Gastroesophageal sphincter (tissue), 4 donors: ENCODE results near the gene TRMT10B. TPM values are rescaled to one million over a fixed set of nuclear protein-coding genes. Genes with fewer than 3 reads are reported as not detected.
"Not testable (repeated sequence)": the region's sequence is repeated elsewhere in the genome, so short reads cannot be mapped to it uniquely, and the experiment has no call there.

Experiments used
- ATAC-seq: fragments of 150-250 bp; one replicate; pipeline ENCODE4 v1.9.1; 2016; ENCODE audit warnings: mild to moderate bottlenecking, moderate library complexity
- H3K27ac ChIP-seq, 4 donors: fragments of 200-600 bp; sonication (generic) in 3 of 4; 1 replicate in 3 of 4; 2 replicates in 1 of 4; pipeline ENCODE4 v1.5.1; 2016 to 2019
- H3K27me3 ChIP-seq: fragments of 200-600 bp; sonication (generic); one replicate; pipeline ENCODE4 v1.5.1; 2019
- H3K36me3 ChIP-seq, 2 donors: fragments of 200-600 bp; sonication (generic); one replicate each; pipeline ENCODE4 v1.5.1; 2019; ENCODE audit warnings: control low read depth in 1 of 2
- H3K4me1 ChIP-seq, 3 donors: fragments of 200-600 bp; sonication (generic); 1 replicate in 2 of 3; 2 replicates in 1 of 3; pipeline ENCODE4 v1.5.1; 2016 to 2019; ENCODE audit warnings: control low read depth in 2 of 3
- H3K4me3 ChIP-seq, 2 donors: fragments of 200-600 bp; sonication (generic); one replicate each; pipeline ENCODE4 v1.5.1; 2019; ENCODE audit warnings: mild to moderate bottlenecking in 1 of 2, moderate library complexity in 1 of 2
- H3K9me3 ChIP-seq, 3 donors: fragments of 200-600 bp; sonication (generic); one replicate each; pipeline ENCODE4 v1.5.1; 2017 to 2019; ENCODE audit warnings: control low read depth in 2 of 3
- CTCF ChIP-seq, 4 experiments: fragments of 200-600 bp in 2 of 4; fragments of 450-650 bp in 2 of 4; sonication (generic) in 1 of 4; IDR thresholded peaks; one replicate each; pipeline ENCODE4 v1.5.1; 2017 to 2019; ENCODE audit warnings: antibody characterized with exemption in 4 of 4, mild to moderate bottlenecking in 2 of 4, moderate library complexity in 2 of 4
- EP300 ChIP-seq: sonication (generic); formaldehyde crosslinking; IDR thresholded peaks from one replicate; pipeline ENCODE4 v1.6.1; 2017; ENCODE audit warnings: antibody characterized with exemption, mild to moderate bottlenecking
- POLR2A ChIP-seq, 2 donors: fragments of 450-650 bp; IDR thresholded peaks; one replicate each; pipeline ENCODE4 v1.6.1; 2017; ENCODE audit warnings: antibody characterized with exemption in 2 of 2, mild to moderate bottlenecking in 2 of 2, moderate library complexity in 1 of 2
- POLR2AphosphoS5 ChIP-seq: sonication (generic); formaldehyde crosslinking; IDR thresholded peaks from one replicate; pipeline ENCODE4 v1.6.1; 2017; ENCODE audit warnings: antibody characterized with exemption
- WGBS, 2 donors: methylation state at CpG; one replicate each; pipeline ENCODE4 v1.1.5; 2018; ENCODE audit warnings: low coverage in 1 of 2; 5-methylcytosine and 5-hydroxymethylcytosine counted together
- total RNA-seq, 4 donors: library from RNA; depleted of rRNA; stranded (reverse); fragments of >200 nt; gene quantifications; one replicate each; pipeline ENCODE4 v1.1.0, GENCODE V29; 2016

TRMT10B gene
- total RNA-seq, 4 donors from 2014 or later: 6.3 to 8.6 (median 7.2) TPM

- Histone ChIP-seq H3K27me3 (no peaks in the 10 kb centered on the region), H3K9me3 (no peaks in the 10 kb centered on the region)
- WGBS, 2 donors: 59 to 81% methylated on average over 2 to 3 of the region's 3 CpGs
These were observed 5.1 kb downstream of the TRMT10B start for GRCh38 chr9:37758747-37759146.

GRCh38 chr9:37760416-37761161 is 7.0 kb downstream of the TRMT10B start:
- Histone ChIP-seq H3K4me1 (no peaks in the 10 kb centered on the region), H3K36me3 (peaks cover 0 to 26% of the 10 kb centered on the region in 2 donors), H3K27ac (no peak overlapping the region), H3K4me3 (no peak overlapping the region), H3K27me3 (no peaks in the 10 kb centered on the region), H3K9me3 (no peaks in the 10 kb centered on the region)
- TF ChIP-seq CTCF (IDR thresholded peaks at IDR 0.05) (no peak), POLR2A (IDR thresholded peaks at IDR 0.05) (no peak), POLR2AphosphoS5 (no peak), EP300 (no peak)
- ATAC-seq: no peak
- WGBS, 2 donors: 88 to 89% methylated on average over 4 to 6 of the region's 7 CpGs

More at GRCh38 chr9:37758747-37759146, 5.1 kb downstream of the TRMT10B start:
- TF ChIP-seq CTCF (IDR thresholded peaks at IDR 0.05) (no peak), EP300 (no peak), POLR2AphosphoS5 (no peak), POLR2A (IDR thresholded peaks at IDR 0.05) (no peak)
- ATAC-seq: no peak
- no peak overlapping the region for H3K27ac ChIP-seq
- H3K4me3 ChIP-seq: no peak overlapping the region
- H3K4me1 ChIP-seq: peaks cover 0 to 15% (median 0%) of the 10 kb centered on the region in 3 donors
- peaks cover 0 to 14% of the 10 kb centered on the region in 2 donors for H3K36me3 ChIP-seq

- no peak for ATAC-seq
- TF ChIP-seq EP300: no peak
- TF ChIP-seq POLR2AphosphoS5: no peak
- TF ChIP-seq POLR2A (IDR thresholded peaks at IDR 0.05): no peak
- no peak for TF ChIP-seq CTCF (IDR thresholded peaks at IDR 0.05)
- WGBS, 2 donors: 43 to 80% methylated on average over 1 to 3 of the region's 3 CpGs
- no peak overlapping the region for H3K4me3 ChIP-seq
- no peaks in the 10 kb centered on the region for H3K27me3 ChIP-seq
- H3K9me3 ChIP-seq: no peaks in the 10 kb centered on the region
- H3K27ac ChIP-seq: no peak overlapping the region
- H3K4me1 ChIP-seq: no peaks in the 10 kb centered on the region
- H3K36me3 ChIP-seq: peaks cover 0 to 26% of the 10 kb centered on the region in 2 donors
These were observed 7.9 kb downstream of the TRMT10B start for GRCh38 chr9:37761511-37761910.

GRCh38 chr9:37765263-37765662 is 11.7 kb downstream of the TRMT10B start:
- not testable (repeated sequence) for H3K4me3 ChIP-seq, H3K9me3 ChIP-seq, H3K27ac ChIP-seq, H3K27me3 ChIP-seq, H3K4me1 ChIP-seq, ATAC-seq
- WGBS, 2 donors: 94 to 100% methylated on average over 2 to 4 of the region's 6 CpGs
- peaks cover 0 to 47% of the 10 kb centered on the region in 2 donors for H3K36me3 ChIP-seq

- Histone ChIP-seq H3K9me3 (no peaks in the 10 kb centered on the region), H3K4me1 (no peaks in the 10 kb centered on the region), H3K4me3 (no peak overlapping the region), H3K36me3 (peaks cover 0 to 66% of the 10 kb centered on the region in 2 donors), H3K27ac (no peak overlapping the region), H3K27me3 (no peaks in the 10 kb centered on the region)
- no peak for ATAC-seq
- TF ChIP-seq POLR2A (IDR thresholded peaks at IDR 0.05): no peak
- no peak for TF ChIP-seq CTCF (IDR thresholded peaks at IDR 0.05)
- no peak for TF ChIP-seq EP300
- no peak for TF ChIP-seq POLR2AphosphoS5
- WGBS, 2 donors: 75 to 85% methylated on average over 4 of the region's 5 CpGs
These were observed 15.7 kb downstream of the TRMT10B start for GRCh38 chr9:37769306-37769705.
